ENCODE results near the gene YWHAH.

The YWHAH gene

DNA sequence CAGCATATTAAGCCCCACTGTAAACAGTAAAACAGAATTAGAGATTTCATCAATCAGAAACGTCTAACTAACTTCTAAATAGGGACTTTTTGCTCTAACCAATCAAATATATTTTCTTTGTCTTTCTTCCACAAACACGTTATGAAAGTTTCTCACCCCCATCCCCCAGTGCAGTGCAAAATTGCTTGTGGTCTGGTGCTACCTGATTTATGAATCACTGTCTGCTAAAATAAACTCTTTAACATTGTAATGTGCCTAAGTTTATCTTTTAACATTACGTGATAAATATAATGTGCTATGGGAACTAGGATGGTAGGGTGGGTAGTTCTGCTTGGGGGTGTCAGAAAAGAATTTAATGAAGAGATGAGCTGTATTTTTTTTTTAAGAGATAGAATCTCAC, 51.5 kb downstream of the YWHAH start:
- ATAC-seq = no peak
- no peak for TF ChIP-seq ZC3H10 (CRISPR knock-in tag; IDR thresholded peaks at IDR 0.05)

DNA sequence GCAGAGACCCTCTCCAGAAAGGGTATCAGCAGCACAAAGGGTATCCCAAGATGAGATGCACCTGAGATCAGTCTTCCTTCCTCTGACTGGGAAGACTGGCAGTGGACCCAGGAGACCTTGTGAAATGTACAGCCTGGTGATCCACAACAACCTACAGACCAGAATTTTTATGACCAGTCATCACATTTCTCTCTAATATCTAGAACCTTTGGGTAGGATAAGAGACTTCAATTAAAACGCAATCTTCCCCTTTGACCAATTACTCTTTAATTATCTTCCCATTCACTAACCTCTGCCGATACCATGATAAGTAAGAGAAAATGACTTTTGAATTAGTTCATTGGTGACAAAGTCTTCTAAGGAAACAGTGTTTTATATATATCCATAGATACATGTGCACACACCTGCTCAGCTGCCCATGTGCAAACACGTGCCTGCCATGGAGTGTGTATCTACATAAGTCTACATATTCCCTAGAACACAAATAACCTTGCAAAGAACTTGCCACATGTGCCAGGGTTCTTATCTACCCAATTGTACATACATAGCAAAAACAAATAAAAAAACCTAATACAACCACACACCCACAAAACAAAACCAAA, 54.5 kb downstream of the YWHAH start:
- TF ChIP-seq, protein P1, sequence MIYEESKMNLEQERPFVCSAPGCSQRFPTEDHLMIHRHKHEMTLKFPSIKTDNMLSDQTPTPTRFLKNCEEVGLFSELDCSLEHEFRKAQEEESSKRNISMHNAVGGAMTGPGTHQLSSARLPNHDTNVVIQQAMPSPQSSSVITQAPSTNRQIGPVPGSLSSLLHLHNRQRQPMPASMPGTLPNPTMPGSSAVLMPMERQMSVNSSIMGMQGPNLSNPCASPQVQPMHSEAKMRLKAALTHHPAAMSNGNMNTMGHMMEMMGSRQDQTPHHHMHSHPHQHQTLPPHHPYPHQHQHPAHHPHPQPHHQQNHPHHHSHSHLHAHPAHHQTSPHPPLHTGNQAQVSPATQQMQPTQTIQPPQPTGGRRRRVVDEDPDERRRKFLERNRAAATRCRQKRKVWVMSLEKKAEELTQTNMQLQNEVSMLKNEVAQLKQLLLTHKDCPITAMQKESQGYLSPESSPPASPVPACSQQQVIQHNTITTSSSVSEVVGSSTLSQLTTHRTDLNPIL (CRISPR knock-in tag; IDR thresholded peaks at IDR 0.05; ENCODE audit: low read depth) = no peak
- TF ChIP-seq GLIS3 (CRISPR knock-in tag; IDR thresholded peaks at IDR 0.05) (no peak), ZNF70 (CRISPR knock-in tag; IDR thresholded peaks at IDR 0.05) (no peak), ISL1 (CRISPR knock-in tag; IDR thresholded peaks at IDR 0.05) (no peak), BACH2 (CRISPR knock-in tag; IDR thresholded peaks at IDR 0.05; ENCODE audit: borderline replicate concordance) (no peak), OSR1 (CRISPR knock-in tag; IDR thresholded peaks at IDR 0.05) (no peak), ARNTL (CRISPR knock-in tag; IDR thresholded peaks at IDR 0.05; ENCODE audit: borderline replicate concordance, low read depth) (no peak), PPARA (CRISPR knock-in tag; IDR thresholded peaks at IDR 0.05; ENCODE audit: borderline replicate concordance) (no peak)
- TF ChIP-seq, protein P2, sequence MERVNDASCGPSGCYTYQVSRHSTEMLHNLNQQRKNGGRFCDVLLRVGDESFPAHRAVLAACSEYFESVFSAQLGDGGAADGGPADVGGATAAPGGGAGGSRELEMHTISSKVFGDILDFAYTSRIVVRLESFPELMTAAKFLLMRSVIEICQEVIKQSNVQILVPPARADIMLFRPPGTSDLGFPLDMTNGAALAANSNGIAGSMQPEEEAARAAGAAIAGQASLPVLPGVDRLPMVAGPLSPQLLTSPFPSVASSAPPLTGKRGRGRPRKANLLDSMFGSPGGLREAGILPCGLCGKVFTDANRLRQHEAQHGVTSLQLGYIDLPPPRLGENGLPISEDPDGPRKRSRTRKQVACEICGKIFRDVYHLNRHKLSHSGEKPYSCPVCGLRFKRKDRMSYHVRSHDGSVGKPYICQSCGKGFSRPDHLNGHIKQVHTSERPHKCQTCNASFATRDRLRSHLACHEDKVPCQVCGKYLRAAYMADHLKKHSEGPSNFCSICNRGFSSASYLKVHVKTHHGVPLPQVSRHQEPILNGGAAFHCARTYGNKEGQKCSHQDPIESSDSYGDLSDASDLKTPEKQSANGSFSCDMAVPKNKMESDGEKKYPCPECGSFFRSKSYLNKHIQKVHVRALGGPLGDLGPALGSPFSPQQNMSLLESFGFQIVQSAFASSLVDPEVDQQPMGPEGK (CRISPR knock-in tag; IDR thresholded peaks at IDR 0.05; ENCODE audit: borderline replicate concordance) = no peak
- TF ChIP-seq, protein P3, sequence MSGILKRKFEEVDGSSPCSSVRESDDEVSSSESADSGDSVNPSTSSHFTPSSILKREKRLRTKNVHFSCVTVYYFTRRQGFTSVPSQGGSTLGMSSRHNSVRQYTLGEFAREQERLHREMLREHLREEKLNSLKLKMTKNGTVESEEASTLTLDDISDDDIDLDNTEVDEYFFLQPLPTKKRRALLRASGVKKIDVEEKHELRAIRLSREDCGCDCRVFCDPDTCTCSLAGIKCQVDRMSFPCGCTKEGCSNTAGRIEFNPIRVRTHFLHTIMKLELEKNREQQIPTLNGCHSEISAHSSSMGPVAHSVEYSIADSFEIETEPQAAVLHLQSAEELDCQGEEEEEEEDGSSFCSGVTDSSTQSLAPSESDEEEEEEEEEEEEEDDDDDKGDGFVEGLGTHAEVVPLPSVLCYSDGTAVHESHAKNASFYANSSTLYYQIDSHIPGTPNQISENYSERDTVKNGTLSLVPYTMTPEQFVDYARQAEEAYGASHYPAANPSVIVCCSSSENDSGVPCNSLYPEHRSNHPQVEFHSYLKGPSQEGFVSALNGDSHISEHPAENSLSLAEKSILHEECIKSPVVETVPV (CRISPR knock-in tag; IDR thresholded peaks at IDR 0.05) = no peak
- no peak for ATAC-seq

DNA sequence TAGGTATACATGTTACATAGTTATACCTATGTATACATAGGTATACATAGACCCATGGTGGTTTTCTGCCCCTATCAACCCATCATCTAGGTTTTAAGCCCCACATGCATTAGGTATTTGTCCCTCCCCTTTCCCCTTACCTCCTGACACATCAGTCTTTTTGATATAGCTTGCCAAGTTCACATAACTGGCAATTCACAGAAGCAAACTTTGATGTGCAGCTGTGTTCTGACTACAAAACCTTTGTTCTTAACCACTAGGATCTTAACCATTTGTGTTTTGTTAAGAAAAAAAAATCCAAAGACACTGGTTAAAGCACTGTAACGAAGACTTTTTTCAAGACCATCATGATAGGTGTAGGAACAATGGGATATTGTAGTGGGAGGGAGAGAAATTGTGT, 55.8 kb downstream of the YWHAH start:
- TF ChIP-seq OSR1 (CRISPR knock-in tag; IDR thresholded peaks at IDR 0.05) (no peak), ZC3H10 (CRISPR knock-in tag; IDR thresholded peaks at IDR 0.05) (no peak), ISL1 (CRISPR knock-in tag; IDR thresholded peaks at IDR 0.05) (no peak)
- TF ChIP-seq, protein P1 (CRISPR knock-in tag; IDR thresholded peaks at IDR 0.05; ENCODE audit: low read depth) = no peak
- no peak for ATAC-seq

DNA sequence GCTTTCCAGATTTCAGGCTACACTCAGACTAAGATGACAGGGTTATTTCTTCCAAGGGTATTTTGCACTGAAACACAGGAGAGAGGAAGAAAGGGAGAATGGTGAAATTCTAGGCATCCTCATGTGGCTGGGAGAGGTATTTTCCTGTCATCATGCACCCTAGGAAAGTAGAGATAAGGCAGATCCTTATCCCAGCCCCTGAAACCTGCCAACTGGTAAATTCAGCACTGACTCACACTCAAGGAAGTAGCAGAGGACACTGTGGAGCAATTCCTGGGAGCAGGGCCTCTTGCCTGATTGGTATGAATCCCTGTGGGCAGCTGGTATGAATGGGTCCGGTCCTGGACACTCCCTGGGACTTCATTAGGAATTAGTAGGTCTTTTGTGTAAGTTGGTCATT, 61.1 kb downstream of the YWHAH start:
- TF ChIP-seq ZNF70 (CRISPR knock-in tag; IDR thresholded peaks at IDR 0.05) (no peak), TOX (CRISPR knock-in tag; IDR thresholded peaks at IDR 0.05; ENCODE audit: borderline replicate concordance) (no peak), PPARA (CRISPR knock-in tag; IDR thresholded peaks at IDR 0.05; ENCODE audit: borderline replicate concordance) (no peak)
- TF ChIP-seq, protein P4, sequence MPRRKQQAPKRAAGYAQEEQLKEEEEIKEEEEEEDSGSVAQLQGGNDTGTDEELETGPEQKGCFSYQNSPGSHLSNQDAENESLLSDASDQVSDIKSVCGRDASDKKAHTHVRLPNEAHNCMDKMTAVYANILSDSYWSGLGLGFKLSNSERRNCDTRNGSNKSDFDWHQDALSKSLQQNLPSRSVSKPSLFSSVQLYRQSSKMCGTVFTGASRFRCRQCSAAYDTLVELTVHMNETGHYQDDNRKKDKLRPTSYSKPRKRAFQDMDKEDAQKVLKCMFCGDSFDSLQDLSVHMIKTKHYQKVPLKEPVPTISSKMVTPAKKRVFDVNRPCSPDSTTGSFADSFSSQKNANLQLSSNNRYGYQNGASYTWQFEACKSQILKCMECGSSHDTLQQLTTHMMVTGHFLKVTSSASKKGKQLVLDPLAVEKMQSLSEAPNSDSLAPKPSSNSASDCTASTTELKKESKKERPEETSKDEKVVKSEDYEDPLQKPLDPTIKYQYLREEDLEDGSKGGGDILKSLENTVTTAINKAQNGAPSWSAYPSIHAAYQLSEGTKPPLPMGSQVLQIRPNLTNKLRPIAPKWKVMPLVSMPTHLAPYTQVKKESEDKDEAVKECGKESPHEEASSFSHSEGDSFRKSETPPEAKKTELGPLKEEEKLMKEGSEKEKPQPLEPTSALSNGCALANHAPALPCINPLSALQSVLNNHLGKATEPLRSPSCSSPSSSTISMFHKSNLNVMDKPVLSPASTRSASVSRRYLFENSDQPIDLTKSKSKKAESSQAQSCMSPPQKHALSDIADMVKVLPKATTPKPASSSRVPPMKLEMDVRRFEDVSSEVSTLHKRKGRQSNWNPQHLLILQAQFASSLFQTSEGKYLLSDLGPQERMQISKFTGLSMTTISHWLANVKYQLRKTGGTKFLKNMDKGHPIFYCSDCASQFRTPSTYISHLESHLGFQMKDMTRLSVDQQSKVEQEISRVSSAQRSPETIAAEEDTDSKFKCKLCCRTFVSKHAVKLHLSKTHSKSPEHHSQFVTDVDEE (CRISPR knock-in tag; IDR thresholded peaks at IDR 0.05) = no peak
- ATAC-seq = no peak; the same call in 2 of the 3 replicates

Measured in SK-N-SH treated with all-trans-retinoic acid at 6 μM for 48 hours (cell line).